MG63 (cell line): Measurements from ENCODE around the gene MAF. TPM values are rescaled to one million over a fixed set of nuclear protein-coding genes. Genes with fewer than 3 reads are reported as not detected.

ENCODE experiments used
- DNase-seq: peaks from one replicate; pipeline ENCODE4 v3.0.0-alpha.2; 2020
- H3K27me3 ChIP-seq: fragments of 250-450 bp; sonication (Bioruptor Pico); 2 replicates; pipeline ENCODE4 v1.5.1; 2020; ENCODE audit warnings: mild to moderate bottlenecking, moderate library complexity
- H3K36me3 ChIP-seq: fragments of 250-450 bp; sonication (Bioruptor Pico); 2 replicates; pipeline ENCODE4 v1.5.1; 2020; ENCODE audit warnings: mild to moderate bottlenecking, moderate library complexity
- H3K4me3 ChIP-seq: fragments of 250-450 bp; sonication (Bioruptor Pico); 2 replicates; pipeline ENCODE4 v1.5.1; 2020; ENCODE audit warnings: mild to moderate bottlenecking, moderate library complexity
- H3K9me3 ChIP-seq: fragments of 250-450 bp; sonication (Bioruptor Pico); 2 replicates; pipeline ENCODE4 v1.5.1; 2020; ENCODE audit warnings: mild to moderate bottlenecking, moderate library complexity
- total RNA-seq: library from RNA; depleted of rRNA; stranded (reverse); fragments of >200 nt; shearing (Covaris generic); gene quantifications from 2 replicates; pipeline ENCODE4 v1.2.3, GENCODE V29; 2014; ENCODE audit warnings: low replicate concordance

Gene MAF
- total RNA-seq, 1 experiment from 2014 or later = not detected

GRCh38 chr16:79623062-79623461, 22.5 kb upstream of the MAF start:
- Histone ChIP-seq H3K9me3 (no peaks in the 10 kb centered on the region), H3K27me3 (0 out of 2 replicates have a peak, but pooled peaks cover 3% of the 10 kb centered on the region), H3K4me3 (no peak overlapping the region), H3K36me3 (no peaks in the 10 kb centered on the region)
- no peak for DNase-seq

- H3K9me3 ChIP-seq = no peaks in the 10 kb centered on the region
- no peak overlapping the region for H3K4me3 ChIP-seq
- 0 out of 2 replicates have a peak, but pooled peaks cover 3% of the 10 kb centered on the region for H3K27me3 ChIP-seq
- H3K36me3 ChIP-seq = no peaks in the 10 kb centered on the region
- no peak for DNase-seq
Observed at GRCh38 chr16:79621027-79621426, 20.5 kb upstream of the MAF start.

- H3K36me3 ChIP-seq = no peaks in the 10 kb centered on the region
- no peak overlapping the region for H3K4me3 ChIP-seq
- DNase-seq = no peak
- no peaks in the 10 kb centered on the region for H3K9me3 ChIP-seq
- H3K27me3 ChIP-seq = 0 out of 2 replicates have a peak, but pooled peaks cover 3% of the 10 kb centered on the region
Observed at GRCh38 chr16:79618692-79619050, 18.1 kb upstream of the MAF start.

GRCh38 chr16:79618041-79618691, 17.6 kb upstream of the MAF start:
- Histone ChIP-seq H3K9me3 (no peaks in the 10 kb centered on the region), H3K4me3 (no peak overlapping the region), H3K36me3 (no peaks in the 10 kb centered on the region), H3K27me3 (0 out of 2 replicates have a peak, but pooled peaks cover 3% of the 10 kb centered on the region)
- no peak for DNase-seq

GRCh38 chr16:79613009-79613408, 12.5 kb upstream of the MAF start:
- peak; percentile 6 for DNase-seq

GRCh38 chr16:79612207-79612606, 11.7 kb upstream of the MAF start:
- no peak overlapping the region for H3K4me3 ChIP-seq
- DNase-seq = peak; percentile 13
- H3K9me3 ChIP-seq = no peaks in the 10 kb centered on the region
- no peaks in the 10 kb centered on the region for H3K27me3 ChIP-seq
- no peaks in the 10 kb centered on the region for H3K36me3 ChIP-seq

More at GRCh38 chr16:79613009-79613408, 12.5 kb upstream of the MAF start:
- no peaks in the 10 kb centered on the region for H3K9me3 ChIP-seq
- no peaks in the 10 kb centered on the region for H3K36me3 ChIP-seq
- H3K27me3 ChIP-seq = no peaks in the 10 kb centered on the region
- no peak overlapping the region for H3K4me3 ChIP-seq

- Histone ChIP-seq H3K4me3 (no peak overlapping the region), H3K9me3 (no peaks in the 10 kb centered on the region), H3K27me3 (no peaks in the 10 kb centered on the region), H3K36me3 (no peaks in the 10 kb centered on the region)
- DNase-seq = no peak
Observed at GRCh38 chr16:79610771-79611170, 10.2 kb upstream of the MAF start.

- Histone ChIP-seq H3K9me3 (no peaks in the 10 kb centered on the region), H3K4me3 (no peak overlapping the region), H3K27me3 (no peaks in the 10 kb centered on the region), H3K36me3 (no peaks in the 10 kb centered on the region)
- peak; percentile 9 for DNase-seq
Observed at GRCh38 chr16:79609861-79610260, 9.3 kb upstream of the MAF start.

GRCh38 chr16:79608976-79609375, 8.4 kb upstream of the MAF start:
- Histone ChIP-seq H3K4me3 (no peak overlapping the region), H3K27me3 (peaks cover 3% of the 10 kb centered on the region; the same call in 1 of the 2 replicates), H3K9me3 (no peaks in the 10 kb centered on the region), H3K36me3 (no peaks in the 10 kb centered on the region)
- no peak for DNase-seq

- H3K4me3 ChIP-seq = no peak overlapping the region
- DNase-seq = peak; percentile 24
- no peaks in the 10 kb centered on the region for H3K36me3 ChIP-seq
Observed at GRCh38 chr16:79607587-79607986, 7.0 kb upstream of the MAF start.

GRCh38 chr16:79605999-79606398, 5.5 kb upstream of the MAF start:
- H3K36me3 ChIP-seq = no peaks in the 10 kb centered on the region
- H3K9me3 ChIP-seq = no peaks in the 10 kb centered on the region
- no peak for DNase-seq
- peaks cover 10% of the 10 kb centered on the region for H3K27me3 ChIP-seq
- no peak overlapping the region for H3K4me3 ChIP-seq

More at GRCh38 chr16:79607587-79607986, 7.0 kb upstream of the MAF start:
- H3K27me3 ChIP-seq = peaks cover 5% of the 10 kb centered on the region; the same call in 1 of the 2 replicates
- no peaks in the 10 kb centered on the region for H3K9me3 ChIP-seq

GRCh38 chr16:79603055-79603454, 2.5 kb upstream of the MAF start:
- no peaks in the 10 kb centered on the region for H3K9me3 ChIP-seq
- no peak for DNase-seq
- H3K4me3 ChIP-seq = no peak overlapping the region
- H3K36me3 ChIP-seq = no peaks in the 10 kb centered on the region
- H3K27me3 ChIP-seq = peaks cover 23% of the 10 kb centered on the region

- H3K27me3 ChIP-seq = peaks cover 23% of the 10 kb centered on the region
- no peak for DNase-seq
- no peaks in the 10 kb centered on the region for H3K9me3 ChIP-seq
- no peaks in the 10 kb centered on the region for H3K36me3 ChIP-seq
- H3K4me3 ChIP-seq = no peak overlapping the region
Observed at GRCh38 chr16:79602628-79603014, 2.1 kb upstream of the MAF start.

- no peaks in the 10 kb centered on the region for H3K9me3 ChIP-seq
- H3K4me3 ChIP-seq = no peak overlapping the region
- H3K27me3 ChIP-seq = peaks cover 23% of the 10 kb centered on the region
- H3K36me3 ChIP-seq = no peaks in the 10 kb centered on the region
- DNase-seq = peak; percentile 35
Observed at GRCh38 chr16:79601931-79602627, 1.5 kb upstream of the MAF start.

GRCh38 chr16:79601092-79601930, 774 bp upstream of the MAF start:
- H3K9me3 ChIP-seq = no peaks in the 10 kb centered on the region
- DNase-seq = no peak
- H3K27me3 ChIP-seq = peaks cover 23% of the 10 kb centered on the region

GRCh38 chr16:79599837-79600637, 500 bp downstream of the MAF start:
- H3K36me3 ChIP-seq = no peaks in the 10 kb centered on the region
- H3K4me3 ChIP-seq = peak overlapping the region; percentile 31
- peaks cover 23% of the 10 kb centered on the region for H3K27me3 ChIP-seq
- no peaks in the 10 kb centered on the region for H3K9me3 ChIP-seq
- DNase-seq = peak; percentile 35

More at GRCh38 chr16:79601092-79601930, 774 bp upstream of the MAF start:
- H3K4me3 ChIP-seq = peak overlapping the region; percentile 31
- H3K36me3 ChIP-seq = no peaks in the 10 kb centered on the region
